HepG2 (cell line): ENCODE data around the gene GNG7. TPM values are rescaled to one million over a fixed set of nuclear protein-coding genes. Genes with fewer than 3 reads are reported as not detected.

Source experiments
- ATAC-seq: fragments of 200-7000 bp; cut with Tn5 transposase; 3 replicates; pipeline ENCODE4 v1.9.1; 2020; ENCODE audit warnings: mild to moderate bottlenecking, moderate library complexity
- BruUV-seq: library from RNA; stranded (reverse); fragments of 400-500 nt; replicated peaks from 2 replicates; lab custom pipeline; 2021; lab: Mats Ljungman, UMichigan
- CTCF ChIA-PET: fragments of 300-600 bp; formaldehyde crosslinking; extraction: SDS; loops from one replicate; lab custom pipeline; 2021; ENCODE audit warnings: low total read pairs, inconsistent platforms, low intra/inter-chr PET ratio; lab: Yijun Ruan, JAX
- POLR2A ChIA-PET: fragments of 350-600 bp; sonication (Branson Sonifier 250); formaldehyde crosslinking; loops from one replicate; lab custom pipeline; 2020; ENCODE audit warnings: antibody characterized with exemption, inconsistent platforms; lab: Yijun Ruan, JAX
- DNase-seq: peaks from one replicate; pipeline ENCODE4 v3.0.0-alpha.2; 2015; ENCODE audit warnings: low spot score
- FAIRE-seq: peaks from 3 replicates; lab custom pipeline; 2011; peaks lifted over from hg19 to GRCh38; lab: Jason Lieb, UNC
- H2AFZ ChIP-seq: one replicate; pipeline ENCODE4 v1.6.1; 2011; ENCODE audit warnings: low read length, inconsistent platforms
- H3K27ac ChIP-seq: fragments of 300-600 bp; 3 replicates; pipeline ENCODE4 v1.8.0; 2011; ENCODE audit warnings: mixed run types, mild to moderate bottlenecking, mixed read lengths, low read length, inconsistent platforms; ENCODE audit not compliant: insufficient read depth; ENCODE audit errors: extremely low read length
- H3K27me3 ChIP-seq, 2 experiments: fragments of 200-600 bp in 1 of 2; 2 replicates in 1 of 2; 3 replicates in 1 of 2; pipeline versions ENCODE4 v1.6.0 to v1.8.0; 2011; ENCODE audit warnings: low read length in 2 of 2, mild to moderate bottlenecking in 2 of 2, moderate library complexity in 2 of 2, inconsistent platforms in 1 of 2; ENCODE audit not compliant: insufficient read depth in 2 of 2, control insufficient read depth in 1 of 2
- H3K36me3 ChIP-seq, 2 experiments: fragments of 200-600 bp in 1 of 2; replicated peaks in 1 of 2; 2 replicates in 1 of 2; 3 replicates in 1 of 2; pipeline versions ENCODE4 v1.5.1 to v1.8.0; 2011; ENCODE audit warnings: low read length in 2 of 2, inconsistent platforms in 1 of 2; ENCODE audit not compliant: insufficient read depth in 2 of 2, control insufficient read depth in 1 of 2
- H3K4me1 ChIP-seq: 2 replicates; pipeline ENCODE4 v1.5.1; 2012; ENCODE audit warnings: low read length, inconsistent platforms; ENCODE audit not compliant: insufficient read depth
- H3K4me2 ChIP-seq: 2 replicates; pipeline ENCODE4 v1.6.0; 2011; ENCODE audit warnings: low read depth, low read length, inconsistent platforms
- H3K4me3 ChIP-seq, 3 experiments: fragments of 200-600 bp in 1 of 3; sonication (generic), shearing (Covaris generic) in 1 of 3; replicated peaks in 1 of 3; 2 replicates each; pipeline ENCODE4 v1.5.1; 2011 to 2016; ENCODE audit warnings: low read length in 3 of 3, inconsistent platforms in 2 of 3, low read depth in 2 of 3, mild to moderate bottlenecking in 2 of 3, control low read depth in 1 of 3, mixed read lengths in 1 of 3; ENCODE audit not compliant: insufficient read depth in 1 of 3
- H3K79me2 ChIP-seq: one replicate; pipeline ENCODE4 v1.6.1; 2011; ENCODE audit warnings: low read length, inconsistent platforms; ENCODE audit not compliant: insufficient read depth
- H3K9ac ChIP-seq: 2 replicates; pipeline ENCODE4 v1.6.0; 2011; ENCODE audit warnings: mild to moderate bottlenecking, low read depth, low read length, inconsistent platforms; ENCODE audit not compliant: insufficient read depth
- H3K9me3 ChIP-seq: 2 replicates; pipeline ENCODE4 v1.5.1; 2012; ENCODE audit warnings: mild to moderate bottlenecking, low read length
- H4K20me1 ChIP-seq: 2 replicates; pipeline ENCODE4 v1.6.0; 2011; ENCODE audit warnings: inconsistent platforms, mild to moderate bottlenecking, low read length, moderate library complexity; ENCODE audit not compliant: insufficient read depth
- ZBTB40 ChIP-seq, 2 experiments: fragments of 450-650 bp in 1 of 2; sonication (generic) in 1 of 2; formaldehyde crosslinking in 1 of 2; IDR thresholded peaks; 2 replicates each; pipeline versions ENCODE4 v1.6.1 to v1.8.0; 2016 to 2022; ENCODE audit warnings: antibody characterized with exemption in 1 of 2, mild to moderate bottlenecking in 1 of 2, missing genetic modification reagents in 1 of 2
- ZNF333 ChIP-seq: sonication (generic); formaldehyde crosslinking; IDR thresholded peaks from 2 replicates; pipeline ENCODE4 v1.4.0; 2020; ENCODE audit warnings: mild to moderate bottlenecking, missing genetic modification reagents, borderline replicate concordance
- ZNF687 ChIP-seq: sonication (generic); formaldehyde crosslinking; IDR thresholded peaks from 2 replicates; pipeline ENCODE4 v1.5.1; 2020; ENCODE audit warnings: mild to moderate bottlenecking, missing genetic modification reagents, moderate library complexity
- WGBS: methylation state at CpG from one replicate; pipeline ENCODE4 v1.1.6; 2017; ENCODE audit warnings: low lambda C conversion rate; 5-methylcytosine and 5-hydroxymethylcytosine counted together
- in situ Hi-C: cut with HindIII; loops from 2 replicates; pipeline ENCODE4 v1.10.0; 2017; ENCODE audit warnings: low pct_unique_long_range_greater_than_20kb; ENCODE audit not compliant: extremely low pct_ligation_motif_present
- intact Hi-C: fragments of 100-400 bp; cut with micrococcal nuclease; formaldehyde crosslinking; loops from one replicate; pipeline ENCODE4 v1.10.0; 2022; ENCODE audit not compliant: unreplicated experiment
- polyA plus RNA-seq, 8 experiments: library from polyadenylated mRNA; depleted of rRNA in 3 of 8; stranded (reverse) in 7 of 8; unstranded in 1 of 8; fragments of >200 nt; fragmentation: Illumina TruSeq in 4 of 8; extraction: Trizol in 4 of 8; gene quantifications; 2 replicates each; pipeline versions ENCODE4 v1.2.1 to v1.2.3, GENCODE V29; 2011 to 2016; ENCODE audit warnings: low read depth in 4 of 8, missing spikeins in 1 of 8, mixed read lengths in 1 of 8; ENCODE audit not compliant: insufficient read depth in 1 of 8
- total RNA-seq, 5 experiments: library from RNA; depleted of rRNA; stranded (reverse); fragments of >200 nt; fragmentation: Illumina TruSeq; extraction: Trizol; gene quantifications; 2 replicates each; pipeline ENCODE4 v1.2.3, GENCODE V29; 2016; ENCODE audit warnings: low read depth in 1 of 5

GNG7 gene
- total and polyA plus RNA-seq, 2 of the 13 experiments (the other 11 are each of a cell fraction or from before 2014, with no cell fraction given): 1.4 to 3.3 TPM

GRCh38 chr19:2511570-2511969, 190.9 kb downstream of the GNG7 start (continued):
- TF ChIP-seq ZNF687 (CRISPR knock-in tag): peak; percentile 81

GRCh38 chr19:2509096-2509495, 193.4 kb downstream of the GNG7 start:
- ATAC-seq (no peak), FAIRE-seq (no peak), DNase-seq (no peak)
- H3K9me3 ChIP-seq: no peaks in the 10 kb centered on the region
- ChIA-PET POLR2A (no interaction called here), CTCF (no interaction called here)
- no peak overlapping the region for H3K27ac ChIP-seq
- 57% methylated on average over 8 of the region's 8 CpGs for WGBS
- H4K20me1 ChIP-seq: no peaks in the 10 kb centered on the region
- H3K4me3 ChIP-seq: no peak overlapping the region
- H3K79me2 ChIP-seq: no peaks in the 10 kb centered on the region
- BruUV-seq: no TSS peak
- TF ChIP-seq ZNF333 (CRISPR knock-in tag) (no peak), ZBTB40 (IDR thresholded peaks at IDR 0.05) (0 out of 2 replicates have a peak, but pooled peaks have one; percentile 10), ZBTB40 (CRISPR knock-in tag; IDR thresholded peaks at IDR 0.05) (no peak)
- H3K36me3 ChIP-seq: no peaks in the 10 kb centered on the region
- peaks cover 0 to 16% of the 10 kb centered on the region in 2 experiments; a peak in 2 of 5 replicates for H3K27me3 ChIP-seq
- H3K4me2 ChIP-seq: no peak overlapping the region
- peaks cover 42% of the 10 kb centered on the region for H3K4me1 ChIP-seq
- H2AFZ ChIP-seq: no peak overlapping the region
- no peak overlapping the region for H3K9ac ChIP-seq
- intact Hi-C loops: no loop called here
- in situ Hi-C loops: no loop called here
